Hematopoietic multipotent progenitor cell treated with erythropoietin and hydrocortisone succinate and interleukin-3 and kit ligand, for 4 days (in vitro differentiated cells): ENCODE data around the gene VCP.

Experiments used
- DNase-seq: peaks from one replicate; pipeline ENCODE4 v3.0.0-alpha.2; 2015

VCP gene

GRCh38 chr9:35102769-35103659 is 30.6 kb upstream of the VCP start, which contains the start of gene STOML2:
Gene STOML2, minus strand, starts transcription at chr9:35103131. Its CDS starts 37 bp downstream, at chr9:35103094.
- peak; percentile 99 for DNase-seq

- DNase-seq: no peak
Observed at GRCh38 chr9:35102465-35102768, 30.0 kb upstream of the VCP start.

GRCh38 chr9:35097573-35097972 is 25.1 kb upstream of the VCP start:
- DNase-seq: no peak

- DNase-seq: peak; percentile 95
Observed at GRCh38 chr9:35096035-35096849, 23.8 kb upstream of the VCP start, which contains the start of gene PIGO. Gene PIGO, minus strand, starts transcription at chr9:35096591. Its CDS starts 1,026 bp downstream, at chr9:35095565.

GRCh38 chr9:35091536-35091935 is 19.1 kb upstream of the VCP start:
- no peak for DNase-seq

- DNase-seq: no peak
Observed at GRCh38 chr9:35089434-35089833, 17.0 kb upstream of the VCP start.

- no peak for DNase-seq
Observed at GRCh38 chr9:35085078-35085477, 12.7 kb upstream of the VCP start.

GRCh38 chr9:35079426-35080341 is 7.3 kb upstream of the VCP start, which contains the start of gene FANCG:
Gene FANCG, minus strand, starts transcription at chr9:35079942. Its CDS starts 418 bp downstream, at chr9:35079524.
- peak; percentile 97 for DNase-seq

GRCh38 chr9:35079041-35079425 is 6.6 kb upstream of the VCP start:
- DNase-seq: no peak

GRCh38 chr9:35078066-35078465 is 5.6 kb upstream of the VCP start:
- DNase-seq: no peak

GRCh38 chr9:35076848-35077247 is 4.4 kb upstream of the VCP start:
- no peak for DNase-seq

- no peak for DNase-seq
Observed at GRCh38 chr9:35075358-35075757, 2.9 kb upstream of the VCP start.

- DNase-seq: no peak
Observed at GRCh38 chr9:35074791-35075190, 2.4 kb upstream of the VCP start.

GRCh38 chr9:35074141-35074540 is 1.7 kb upstream of the VCP start:
- DNase-seq: no peak

GRCh38 chr9:35073279-35073612 is 821 bp upstream of the VCP start:
- DNase-seq: no peak

GRCh38 chr9:35071814-35072460 is 488 bp downstream of the VCP start:
- peak; percentile 95 for DNase-seq

- DNase-seq: peak; percentile 28
Observed at GRCh38 chr9:35070823-35071813, 1.3 kb downstream of the VCP start.

- no peak for DNase-seq
Observed at GRCh38 chr9:35069020-35069419, 3.4 kb downstream of the VCP start.

- DNase-seq: no peak
Observed at GRCh38 chr9:35067056-35067455, 5.4 kb downstream of the VCP start.

- DNase-seq: no peak
Observed at GRCh38 chr9:35060548-35061207, 11.7 kb downstream of the VCP start.
